ENCODE measurements around the gene FAM9C.

DNA sequence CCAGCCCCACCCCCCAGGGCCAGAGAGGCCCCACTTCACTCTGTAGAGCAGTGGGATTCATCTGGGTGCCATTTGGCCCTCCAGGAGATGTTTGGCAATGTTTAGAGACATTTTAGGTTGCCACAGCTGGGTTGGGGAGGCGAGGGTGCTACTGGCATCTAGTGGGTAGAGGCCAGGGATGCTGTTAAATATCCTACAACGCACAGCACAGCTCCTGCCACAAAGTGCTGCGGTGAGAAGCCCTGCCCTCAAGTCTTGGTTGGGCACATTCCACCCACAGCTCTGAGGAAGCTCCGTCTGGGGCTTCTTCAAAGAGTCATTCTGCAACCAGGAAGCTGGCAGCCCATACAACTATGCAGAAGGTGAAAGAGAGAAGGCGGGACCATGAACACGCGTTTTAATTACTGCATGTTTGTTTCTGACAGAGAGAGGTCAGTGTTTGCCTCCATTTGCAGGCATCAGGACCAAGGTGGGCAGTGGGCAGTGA lies 48.1 kb upstream of the FAM9C start:
- TF ChIP-seq, protein P1, sequence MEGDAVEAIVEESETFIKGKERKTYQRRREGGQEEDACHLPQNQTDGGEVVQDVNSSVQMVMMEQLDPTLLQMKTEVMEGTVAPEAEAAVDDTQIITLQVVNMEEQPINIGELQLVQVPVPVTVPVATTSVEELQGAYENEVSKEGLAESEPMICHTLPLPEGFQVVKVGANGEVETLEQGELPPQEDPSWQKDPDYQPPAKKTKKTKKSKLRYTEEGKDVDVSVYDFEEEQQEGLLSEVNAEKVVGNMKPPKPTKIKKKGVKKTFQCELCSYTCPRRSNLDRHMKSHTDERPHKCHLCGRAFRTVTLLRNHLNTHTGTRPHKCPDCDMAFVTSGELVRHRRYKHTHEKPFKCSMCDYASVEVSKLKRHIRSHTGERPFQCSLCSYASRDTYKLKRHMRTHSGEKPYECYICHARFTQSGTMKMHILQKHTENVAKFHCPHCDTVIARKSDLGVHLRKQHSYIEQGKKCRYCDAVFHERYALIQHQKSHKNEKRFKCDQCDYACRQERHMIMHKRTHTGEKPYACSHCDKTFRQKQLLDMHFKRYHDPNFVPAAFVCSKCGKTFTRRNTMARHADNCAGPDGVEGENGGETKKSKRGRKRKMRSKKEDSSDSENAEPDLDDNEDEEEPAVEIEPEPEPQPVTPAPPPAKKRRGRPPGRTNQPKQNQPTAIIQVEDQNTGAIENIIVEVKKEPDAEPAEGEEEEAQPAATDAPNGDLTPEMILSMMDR (tag by site-specific recombination; IDR thresholded peaks at IDR 0.05) = no peak
- TF ChIP-seq ZNF221 (tag by site-specific recombination; IDR thresholded peaks at IDR 0.05; ENCODE audit: borderline replicate concordance) = no peak
- TF ChIP-seq KLF16 (tag by site-specific recombination; IDR thresholded peaks at IDR 0.05) = no peak
- no peak for TF ChIP-seq ZBTB17 (tag by site-specific recombination; IDR thresholded peaks at IDR 0.05)
- TF ChIP-seq ZNF132 (tag by site-specific recombination; IDR thresholded peaks at IDR 0.05; ENCODE audit: borderline replicate concordance) = no peak
- no peak for TF ChIP-seq ZNF658 (tag by site-specific recombination; IDR thresholded peaks at IDR 0.05)
- no peak for TF ChIP-seq ZNF561 (tag by site-specific recombination; IDR thresholded peaks at IDR 0.05; ENCODE audit: borderline replicate concordance)
- no peak for TF ChIP-seq KLF10 (tag by site-specific recombination; IDR thresholded peaks at IDR 0.05)
- TF ChIP-seq, protein P2, sequence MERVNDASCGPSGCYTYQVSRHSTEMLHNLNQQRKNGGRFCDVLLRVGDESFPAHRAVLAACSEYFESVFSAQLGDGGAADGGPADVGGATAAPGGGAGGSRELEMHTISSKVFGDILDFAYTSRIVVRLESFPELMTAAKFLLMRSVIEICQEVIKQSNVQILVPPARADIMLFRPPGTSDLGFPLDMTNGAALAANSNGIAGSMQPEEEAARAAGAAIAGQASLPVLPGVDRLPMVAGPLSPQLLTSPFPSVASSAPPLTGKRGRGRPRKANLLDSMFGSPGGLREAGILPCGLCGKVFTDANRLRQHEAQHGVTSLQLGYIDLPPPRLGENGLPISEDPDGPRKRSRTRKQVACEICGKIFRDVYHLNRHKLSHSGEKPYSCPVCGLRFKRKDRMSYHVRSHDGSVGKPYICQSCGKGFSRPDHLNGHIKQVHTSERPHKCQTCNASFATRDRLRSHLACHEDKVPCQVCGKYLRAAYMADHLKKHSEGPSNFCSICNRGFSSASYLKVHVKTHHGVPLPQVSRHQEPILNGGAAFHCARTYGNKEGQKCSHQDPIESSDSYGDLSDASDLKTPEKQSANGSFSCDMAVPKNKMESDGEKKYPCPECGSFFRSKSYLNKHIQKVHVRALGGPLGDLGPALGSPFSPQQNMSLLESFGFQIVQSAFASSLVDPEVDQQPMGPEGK (tag by site-specific recombination; IDR thresholded peaks at IDR 0.05) = no peak
- TF ChIP-seq FEZF1 (tag by site-specific recombination; IDR thresholded peaks at IDR 0.05) = no peak
- no peak for TF ChIP-seq ZNF274 (IDR thresholded peaks at IDR 0.05; ENCODE audit: low read length)
- no peak for TF ChIP-seq ZNF274 (tag by site-specific recombination; IDR thresholded peaks at IDR 0.05; ENCODE audit: borderline replicate concordance)
